Kidney (tissue), 14 donors: ENCODE data around the gene INO80. TPM values are rescaled to one million over a fixed set of nuclear protein-coding genes. Genes with fewer than 3 reads are reported as not detected.

ENCODE experiments used
- DNase-seq, 5 donors: peaks; one replicate each; pipeline ENCODE4 v3.0.0-alpha.2; 2013 to 2020
- FAIRE-seq: peaks from 2 replicates; lab custom pipeline; 2012; peaks lifted over from hg19 to GRCh38; lab: Jason Lieb, UNC
- H3K27ac ChIP-seq, 2 donors: one replicate each; pipeline ENCODE4 v1.7.0; 2013; ENCODE audit warnings: low read depth in 2 of 2, low read length in 2 of 2, inconsistent platforms in 1 of 2
- H3K27me3 ChIP-seq: one replicate; pipeline ENCODE4 v1.7.1; 2013; ENCODE audit warnings: low read length, inconsistent platforms; ENCODE audit not compliant: control insufficient read depth, insufficient read depth
- H3K36me3 ChIP-seq, 3 donors: one replicate each; pipeline versions ENCODE4 v1.7.0 to v1.7.1; 2013; ENCODE audit warnings: low read length in 3 of 3, control low read depth in 1 of 3, inconsistent platforms in 1 of 3; ENCODE audit not compliant: insufficient read depth in 3 of 3, control insufficient read depth in 2 of 3
- H3K4me1 ChIP-seq, 3 donors: one replicate each; pipeline versions ENCODE4 v1.7.0 to v1.7.1; 2013; ENCODE audit warnings: low read length in 3 of 3, inconsistent platforms in 1 of 3, low read depth in 1 of 3; ENCODE audit not compliant: control insufficient read depth in 2 of 3, insufficient read depth in 2 of 3
- H3K4me3 ChIP-seq, 3 donors: one replicate each; pipeline versions ENCODE4 v1.7.0 to v1.8.1; 2013; ENCODE audit warnings: low read length in 3 of 3, control low read depth in 1 of 3, inconsistent platforms in 1 of 3
- H3K9ac ChIP-seq, 3 donors: one replicate each; pipeline versions ENCODE4 v1.7.0 to v1.7.1; 2013; ENCODE audit warnings: low read length in 3 of 3, control low read depth in 1 of 3, inconsistent platforms in 1 of 3
- H3K9me3 ChIP-seq, 3 donors: one replicate each; pipeline versions ENCODE4 v1.7.0 to v1.7.1; 2013; ENCODE audit warnings: low read length in 3 of 3, control low read depth in 1 of 3, inconsistent platforms in 1 of 3; ENCODE audit not compliant: control insufficient read depth in 2 of 3, insufficient read depth in 1 of 3
- CTCF ChIP-seq: IDR thresholded peaks from 3 replicates; pipeline ENCODE4 v1.5.1; 2012; ENCODE audit warnings: mild to moderate bottlenecking, moderate library complexity, borderline replicate concordance; ENCODE audit not compliant: insufficient read depth; ENCODE audit errors: extremely low read depth
- intact Hi-C: fragments of 100-400 bp; cut with DNase I; formaldehyde crosslinking; loops from one replicate; pipeline ENCODE4 v1.11.1; 2022
- polyA plus RNA-seq: library from polyadenylated mRNA; stranded (reverse); fragments of 350-450 nt; fragmentation: Illumina TruSeq; extraction: RNeasy Lipid Tissue Mini Kit (QIAGEN cat#74804); gene quantifications from one replicate; pipeline ENCODE4 v1.2.3, GENCODE V29; 2014; ENCODE audit warnings: low read depth, low replicate concordance; ENCODE audit not compliant: insufficient read depth
- total RNA-seq: library from RNA; stranded (reverse); fragmentation: NEBNext Ultra II Directional; extraction: Animal tissue kit (Norgen Biotek cat#: 25700); gene quantifications from one replicate; pipeline ENCODE4 v1.2.1, GENCODE V29; 2021
- donor health status: control.
- donor health status: control.
- donor health status: control.
- donor health status: control.
- donor health status: control.
- donor health status: DM: yes; HTN: yes; CAD: no.
- donor health status: Normal renal cell carcinoma (clear cell type).

Gene INO80
- total and polyA plus RNA-seq, 2 donors from 2014 or later: 6.0 to 27.3 TPM

GRCh38 chr15:40941528-40942336 is 174.3 kb downstream of the INO80 start:
- FAIRE-seq: no peak
- DNase-seq: peak; percentile 84 to 94 (median 92)
- Histone ChIP-seq H3K9ac (peak overlapping the region in 2 of 3 donors; percentile 43 to 75), H3K27ac (peak overlapping the region; percentile 74 to 85), H3K4me3 (peak overlapping the region; percentile 11 to 62 (median 57)), H3K27me3 (no peaks in the 10 kb centered on the region), H3K9me3 (no peaks in the 10 kb centered on the region), H3K36me3 (no peaks in the 10 kb centered on the region), H3K4me1 (peaks cover 0 to 23% (median 9%) of the 10 kb centered on the region in 3 donors)
- intact Hi-C loops: no loop called here
- peak; percentile 80 for TF ChIP-seq CTCF

GRCh38 chr15:40941068-40941527 is 175.0 kb downstream of the INO80 start:
- Histone ChIP-seq H3K9ac (peak overlapping the region in 1 of 3 donors; percentile 28), H3K36me3 (no peaks in the 10 kb centered on the region), H3K27ac (peak overlapping the region; percentile 74), H3K4me1 (peaks cover 0 to 23% (median 9%) of the 10 kb centered on the region in 3 donors), H3K4me3 (peak overlapping the region; percentile 1 to 62 (median 11)), H3K9me3 (no peaks in the 10 kb centered on the region), H3K27me3 (no peaks in the 10 kb centered on the region)
- no peak for TF ChIP-seq CTCF
- FAIRE-seq (no peak), DNase-seq (peak in 1 of 5 donors; percentile 47)
- intact Hi-C loops: no loop called here

- DNase-seq: no peak
- FAIRE-seq: no peak
- intact Hi-C loops: no loop called here
- peak overlapping the region; percentile 74 for H3K27ac ChIP-seq
- H3K9ac ChIP-seq: no peak overlapping the region
- no peaks in the 10 kb centered on the region for H3K27me3 ChIP-seq
- peaks cover 0 to 23% (median 9%) of the 10 kb centered on the region in 3 donors for H3K4me1 ChIP-seq
- H3K36me3 ChIP-seq: no peaks in the 10 kb centered on the region
- TF ChIP-seq CTCF: no peak
- peak overlapping the region in 2 of 3 donors; percentile 1 to 29 for H3K4me3 ChIP-seq
- no peaks in the 10 kb centered on the region for H3K9me3 ChIP-seq
Measured at GRCh38 chr15:40940296-40940801, 175.7 kb downstream of the INO80 start.
